Upper lobe of left lung (tissue), 6 donors: ENCODE data around the gene VPS9D1. TPM values are rescaled to one million over a fixed set of nuclear protein-coding genes. Genes with fewer than 3 reads are reported as not detected.
A peak's percentile ranks its signal among the peaks of the same experiment; 100 is the strongest.

ENCODE experiments used
- ATAC-seq, 2 donors: fragments of 200-7000 bp; cut with Tn5 transposase; one replicate each; pipeline ENCODE4 v1.9.1; 2022; ENCODE audit warnings: mild to moderate bottlenecking in 2 of 2, moderate library complexity in 2 of 2; ENCODE audit not compliant: low FRiP score in 2 of 2
- DNase-seq, 2 donors: peaks; one replicate each; pipeline ENCODE4 v3.0.0-alpha.2; 2019 to 2020
- H3K27ac ChIP-seq, 4 donors: fragments of 200-600 bp; sonication (generic); one replicate each; pipeline ENCODE4 v1.5.1; 2016 to 2019
- H3K27me3 ChIP-seq, 4 donors: fragments of 200-600 bp; sonication (generic); one replicate each; pipeline ENCODE4 v1.5.1; 2017 to 2019
- H3K36me3 ChIP-seq, 4 donors: fragments of 200-600 bp; sonication (generic); one replicate each; pipeline ENCODE4 v1.5.1; 2016 to 2019
- H3K4me1 ChIP-seq, 4 donors: fragments of 200-600 bp; sonication (generic); one replicate each; pipeline ENCODE4 v1.5.1; 2018 to 2019
- H3K4me3 ChIP-seq, 4 donors: fragments of 200-600 bp; sonication (generic); one replicate each; pipeline ENCODE4 v1.5.1; 2017 to 2019; ENCODE audit warnings: mild to moderate bottlenecking in 2 of 4, moderate library complexity in 1 of 4
- H3K9me3 ChIP-seq, 4 donors: fragments of 200-600 bp; sonication (generic); one replicate each; pipeline ENCODE4 v1.5.1; 2018 to 2019
- CTCF ChIP-seq, 6 experiments: fragments of 450-650 bp in 4 of 6; fragments of 200-600 bp in 2 of 6; sonication (generic) in 2 of 6; IDR thresholded peaks; one replicate each; pipeline ENCODE4 v1.5.1; 2016 to 2019; ENCODE audit warnings: antibody characterized with exemption in 6 of 6
- EP300 ChIP-seq, 4 donors: sonication (generic); formaldehyde crosslinking; IDR thresholded peaks; one replicate each; pipeline ENCODE4 v1.5.1; 2017; ENCODE audit warnings: antibody characterized with exemption in 4 of 4, control low read depth in 2 of 4
- POLR2A ChIP-seq, 4 donors: fragments of 450-650 bp; IDR thresholded peaks; one replicate each; pipeline ENCODE4 v1.5.1; 2016 to 2017; ENCODE audit warnings: antibody characterized with exemption in 4 of 4, mild to moderate bottlenecking in 2 of 4
- POLR2AphosphoS5 ChIP-seq, 2 donors: sonication (generic); formaldehyde crosslinking; IDR thresholded peaks; one replicate each; pipeline ENCODE4 v1.5.1; 2017; ENCODE audit warnings: antibody characterized with exemption in 2 of 2
- WGBS, 2 donors: methylation state at CpG; one replicate each; pipeline ENCODE4 v1.1.5; 2017 to 2018; 5-methylcytosine and 5-hydroxymethylcytosine counted together
- total RNA-seq, 6 donors: library from RNA; depleted of rRNA in 4 of 6; stranded (reverse); fragments of >200 nt in 4 of 6; gene quantifications; one replicate each; pipeline versions ENCODE4 v1.1.0 to v1.2.1, GENCODE V29; 2016 to 2021
- donor health status: DM: no; HTN: no; CAD: no; lungs with moderate emphysema.
- donor health status: DM: no; HTN: yes; CAD: no; lungs with severe emphysema.

VPS9D1 gene
- total RNA-seq, 6 donors from 2014 or later: 7.4 to 45.1 (median 20.2) TPM

- Histone ChIP-seq H3K4me3 (peak overlapping the region; percentile 67 to 99 (median 95)), H3K27ac (peak overlapping the region; percentile 91 to 99 (median 98)), H3K9me3 (no peaks in the 10 kb centered on the region), H3K4me1 (peaks cover 36 to 55% (median 42%) of the 10 kb centered on the region in 4 donors), H3K27me3 (peaks cover 0 to 8% (median 0%) of the 10 kb centered on the region in 4 donors), H3K36me3 (peaks cover 11 to 50% (median 38%) of the 10 kb centered on the region in 4 donors)
- peak; percentile 48 to 88 for ATAC-seq
- TF ChIP-seq CTCF (IDR thresholded peaks at IDR 0.05) (peak in 1 of 6 experiments; percentile 6), POLR2A (IDR thresholded peaks at IDR 0.05) (no peak), EP300 (IDR thresholded peaks at IDR 0.05) (no peak), POLR2AphosphoS5 (IDR thresholded peaks at IDR 0.05) (peak; percentile 21 to 63)
- DNase-seq: peak; percentile 87 to 94
- 23 to 28% methylated on average over 15 to 34 of the region's 56 CpGs for WGBS, 2 donors
Measured at GRCh38 chr16:89722392-89723278, 1.9 kb upstream of the VPS9D1 start.

GRCh38 chr16:89721546-89722391, 1.1 kb upstream of the VPS9D1 start:
- TF ChIP-seq CTCF (IDR thresholded peaks at IDR 0.05) (peak in 1 of 6 experiments; percentile 5), EP300 (IDR thresholded peaks at IDR 0.05) (no peak), POLR2AphosphoS5 (IDR thresholded peaks at IDR 0.05) (peak; percentile 74 to 77), POLR2A (IDR thresholded peaks at IDR 0.05) (peak in 2 of 4 donors; percentile 27 to 70)
- H3K9me3 ChIP-seq: no peaks in the 10 kb centered on the region
- H3K36me3 ChIP-seq: peaks cover 6 to 41% (median 30%) of the 10 kb centered on the region in 4 donors
- WGBS, 2 donors: 0% methylated on average over 35 of the region's 112 CpGs; no CpG with 5 or more reads in 1 of the 2 donors
- peak overlapping the region; percentile 67 to 99 (median 95) for H3K4me3 ChIP-seq
- peak overlapping the region; percentile 91 to 99 (median 98) for H3K27ac ChIP-seq
- ATAC-seq: peak; percentile 46 to 60
- DNase-seq: peak; percentile 80 to 93
- peaks cover 0 to 8% (median 0%) of the 10 kb centered on the region in 4 donors for H3K27me3 ChIP-seq
- H3K4me1 ChIP-seq: peaks cover 36 to 55% (median 42%) of the 10 kb centered on the region in 4 donors

- Histone ChIP-seq H3K4me1 (peaks cover 36 to 55% (median 40%) of the 10 kb centered on the region in 4 donors), H3K36me3 (peaks cover 6 to 28% (median 25%) of the 10 kb centered on the region in 4 donors), H3K9me3 (no peaks in the 10 kb centered on the region), H3K27me3 (peaks cover 0 to 8% (median 0%) of the 10 kb centered on the region in 4 donors), H3K4me3 (peak overlapping the region; percentile 67 to 99 (median 95)), H3K27ac (peak overlapping the region; percentile 91 to 99 (median 98))
- 17% methylated on average over 1 of the region's 29 CpGs; no CpG with 5 or more reads in 1 of the 2 donors for WGBS, 2 donors
- no peak for TF ChIP-seq POLR2AphosphoS5 (IDR thresholded peaks at IDR 0.05)
- TF ChIP-seq CTCF (IDR thresholded peaks at IDR 0.05): peak in 1 of 6 experiments; percentile 5
- peak in 1 of 2 donors; percentile 33 for ATAC-seq
- peak in 1 of 2 donors; percentile 93 for DNase-seq
Measured at GRCh38 chr16:89720551-89720812, 216 bp downstream of the VPS9D1 start.

- DNase-seq (peak in 1 of 2 donors; percentile 30), ATAC-seq (no peak)
- Histone ChIP-seq H3K27me3 (peaks cover 0 to 8% (median under 1%) of the 10 kb centered on the region in 4 donors), H3K36me3 (peaks cover 0 to 2% (median under 1%) of the 10 kb centered on the region in 4 donors), H3K4me3 (no peak overlapping the region), H3K27ac (peak overlapping the region in 1 of 4 donors; percentile 98), H3K9me3 (no peaks in the 10 kb centered on the region), H3K4me1 (peaks cover 19 to 33% (median 24%) of the 10 kb centered on the region in 4 donors)
- 87 to 88% methylated on average over 14 to 24 of the region's 24 CpGs for WGBS, 2 donors
- TF ChIP-seq CTCF (IDR thresholded peaks at IDR 0.05) (no peak), EP300 (IDR thresholded peaks at IDR 0.05) (no peak), POLR2AphosphoS5 (IDR thresholded peaks at IDR 0.05) (no peak), POLR2A (IDR thresholded peaks at IDR 0.05) (no peak)
Measured at GRCh38 chr16:89717688-89718505, 2.8 kb downstream of the VPS9D1 start.
